GM04503 (cell line): ENCODE data around the gene PCDHGA1.

ENCODE experiments used
- DNase-seq: peaks from one replicate; pipeline ENCODE4 v3.0.0-alpha.2; 2012; ENCODE audit warnings: low read depth

The PCDHGA1 gene

DNA sequence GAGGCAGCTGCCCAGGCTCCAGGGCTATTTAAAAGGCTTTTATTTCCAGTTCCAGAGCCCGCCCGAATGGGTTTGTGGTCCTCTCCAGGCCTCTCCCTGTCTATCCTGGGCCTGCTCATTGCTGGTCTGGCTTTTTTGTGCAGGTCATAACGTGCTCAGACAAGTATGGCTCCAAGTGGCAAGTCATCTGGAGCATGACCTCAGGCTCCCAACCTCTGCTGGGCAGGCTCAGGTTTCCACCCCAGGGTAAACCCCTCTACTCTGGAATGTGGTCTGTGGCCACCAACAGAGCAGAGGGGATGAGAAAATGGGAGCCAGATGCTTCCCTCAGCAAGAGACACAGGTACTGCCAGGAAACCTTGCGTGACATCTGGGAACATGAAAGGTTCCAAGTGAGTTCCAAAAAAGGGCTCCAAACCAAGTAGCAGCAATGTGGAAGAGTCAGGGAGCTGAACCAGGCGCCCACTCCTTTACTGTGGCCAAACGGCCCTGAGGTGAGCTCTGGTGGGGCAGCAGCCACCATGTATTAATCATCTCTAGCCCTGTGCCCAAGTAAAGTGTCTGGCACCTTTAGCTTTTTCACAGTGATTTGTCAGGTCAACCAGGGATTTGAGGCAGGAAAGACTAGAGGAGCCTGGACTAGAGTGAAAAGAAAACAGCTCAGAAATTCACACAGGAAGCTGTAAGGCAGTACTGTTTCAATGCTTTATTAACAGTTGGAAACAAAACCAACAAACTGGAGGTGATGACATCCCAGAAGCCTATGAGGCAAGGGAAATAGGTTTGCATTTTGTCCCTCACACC is 184.2 kb downstream of the PCDHGA1 start:
- DNase-seq, result peak; percentile 68

- DNase-seq, result no peak
Measured at GRCh38 chr5:141515141-141515540, 184.8 kb downstream of the PCDHGA1 start.

GRCh38 chr5:141515946-141516671 is 185.8 kb downstream of the PCDHGA1 start:
- DNase-seq, result no peak

- no peak for DNase-seq
Measured at GRCh38 chr5:141516672-141517025, 186.3 kb downstream of the PCDHGA1 start.

DNA sequence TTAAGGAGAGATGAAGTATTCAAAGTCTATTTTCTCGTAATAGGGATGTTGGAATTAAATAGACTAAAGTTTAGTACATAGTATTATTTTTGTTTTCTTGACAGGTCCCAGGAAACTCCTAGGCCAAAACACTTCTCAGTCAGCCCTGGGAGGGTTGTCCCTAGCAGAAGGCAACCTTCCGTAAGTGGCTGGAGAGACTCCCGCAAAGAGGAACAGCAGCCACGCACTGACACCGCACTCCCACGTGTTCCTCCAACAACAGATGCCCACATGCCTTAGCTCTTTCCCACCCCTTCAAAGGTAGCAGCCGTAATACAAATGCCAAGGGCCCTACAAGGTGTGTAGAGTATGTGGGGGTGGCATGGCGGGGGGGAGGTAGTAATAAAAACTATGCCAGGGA is 187.0 kb downstream of the PCDHGA1 start:
- DNase-seq, result no peak

DNA sequence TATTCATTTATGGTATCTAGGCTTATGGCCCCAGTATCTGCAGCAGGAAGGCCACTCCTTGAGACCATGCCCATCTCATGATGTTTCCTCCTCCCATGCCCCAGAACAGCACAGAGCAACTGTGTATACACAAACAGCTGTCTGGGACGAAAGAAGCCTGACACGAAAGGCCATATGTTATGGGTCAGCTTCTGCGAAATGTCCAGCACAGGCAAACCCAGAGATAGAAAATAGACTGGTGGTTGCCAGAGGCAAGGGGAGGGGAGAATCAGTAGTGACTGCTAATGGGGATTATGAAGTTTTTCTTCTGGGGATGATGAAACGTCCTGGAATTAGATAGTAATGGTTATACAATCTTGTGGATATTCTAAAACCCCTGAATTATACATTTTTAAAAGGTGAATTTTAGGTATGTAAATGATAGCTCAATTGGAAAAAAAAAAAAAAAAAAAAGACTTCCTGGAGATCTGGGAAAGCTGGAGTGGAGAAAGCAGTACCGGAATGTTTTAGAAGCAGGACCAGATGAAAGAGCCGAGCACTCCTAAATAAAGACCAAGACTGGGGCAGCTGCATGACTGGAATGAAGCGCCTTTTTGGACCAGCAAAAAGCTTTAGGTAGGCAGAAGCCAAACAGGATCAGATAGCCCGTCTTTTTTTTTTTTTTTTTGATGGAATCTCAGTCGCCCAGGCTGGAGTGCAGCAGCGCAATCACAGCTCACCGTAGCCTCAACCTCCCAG is 187.7 kb downstream of the PCDHGA1 start:
- no peak for DNase-seq

DNA sequence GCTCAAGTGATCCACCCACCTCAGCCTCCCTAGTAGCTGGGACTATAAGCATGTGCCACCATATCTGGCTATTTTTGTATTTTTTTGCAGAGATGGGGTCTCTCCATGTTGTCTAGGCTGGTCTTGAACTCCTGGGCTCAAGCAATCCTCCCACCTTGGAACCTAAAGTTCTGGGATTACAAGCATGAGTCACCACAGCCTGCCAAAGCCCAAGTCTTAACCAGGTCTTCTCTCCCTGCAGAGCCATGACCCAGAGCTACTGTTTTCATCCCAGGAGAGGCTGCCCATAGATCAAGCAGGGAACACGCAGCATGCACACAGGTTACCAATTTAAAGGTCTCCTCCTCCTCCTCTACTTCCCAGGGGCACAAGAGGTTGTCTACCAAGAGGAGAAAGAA is 188.3 kb downstream of the PCDHGA1 start:
- DNase-seq, result no peak

- DNase-seq, result no peak
Measured at GRCh38 chr5:141519605-141520565, 189.6 kb downstream of the PCDHGA1 start.

DNA sequence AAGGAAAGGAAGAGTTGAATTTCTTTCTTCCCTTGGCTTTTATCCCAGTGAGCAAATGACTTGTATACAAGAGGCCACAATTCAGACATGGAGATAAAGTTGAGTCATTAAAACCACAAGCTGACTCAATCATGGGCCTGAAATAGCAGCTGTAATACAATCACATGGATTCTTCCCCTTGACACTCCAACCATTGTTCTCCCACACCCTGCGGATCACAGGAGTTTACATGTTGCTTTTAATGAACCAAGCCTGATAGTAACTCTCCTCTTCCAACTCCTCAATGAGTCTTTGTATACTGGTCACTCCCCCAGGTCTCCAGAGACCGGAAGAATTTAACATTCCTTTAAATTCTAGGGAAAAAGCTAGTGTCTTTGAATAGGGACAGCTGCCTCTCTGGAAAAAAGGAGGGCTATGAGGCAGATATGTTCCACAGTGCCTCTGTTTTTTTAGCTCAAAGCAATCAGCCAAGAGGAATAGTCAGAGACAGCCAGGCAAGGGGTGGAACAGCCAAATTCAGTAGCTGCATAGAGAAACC is 191.0 kb downstream of the PCDHGA1 start:
- DNase-seq, result peak; percentile 99

DNA sequence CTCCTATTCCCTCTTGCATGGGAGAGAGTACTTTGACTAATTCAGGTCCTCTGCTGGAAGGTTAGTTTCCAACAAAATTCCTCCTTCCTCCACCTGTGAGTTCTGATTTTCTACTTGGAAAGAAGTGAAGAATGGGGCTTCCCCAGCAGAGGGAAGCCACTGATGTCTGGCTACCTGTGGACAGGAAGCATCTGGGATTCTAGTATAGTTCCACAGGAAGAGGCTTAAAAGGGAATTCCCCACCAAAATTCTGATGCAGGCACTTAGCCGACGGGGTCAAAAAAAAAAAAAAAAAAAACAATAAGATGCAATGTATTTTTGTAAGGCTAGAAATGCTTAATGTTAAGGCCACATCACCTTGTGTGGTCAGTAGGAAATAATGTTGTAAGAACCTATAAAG is 192.0 kb downstream of the PCDHGA1 start:
- DNase-seq, result no peak

GRCh38 chr5:141523991-141524390 is 193.7 kb downstream of the PCDHGA1 start:
- DNase-seq, result no peak

DNA sequence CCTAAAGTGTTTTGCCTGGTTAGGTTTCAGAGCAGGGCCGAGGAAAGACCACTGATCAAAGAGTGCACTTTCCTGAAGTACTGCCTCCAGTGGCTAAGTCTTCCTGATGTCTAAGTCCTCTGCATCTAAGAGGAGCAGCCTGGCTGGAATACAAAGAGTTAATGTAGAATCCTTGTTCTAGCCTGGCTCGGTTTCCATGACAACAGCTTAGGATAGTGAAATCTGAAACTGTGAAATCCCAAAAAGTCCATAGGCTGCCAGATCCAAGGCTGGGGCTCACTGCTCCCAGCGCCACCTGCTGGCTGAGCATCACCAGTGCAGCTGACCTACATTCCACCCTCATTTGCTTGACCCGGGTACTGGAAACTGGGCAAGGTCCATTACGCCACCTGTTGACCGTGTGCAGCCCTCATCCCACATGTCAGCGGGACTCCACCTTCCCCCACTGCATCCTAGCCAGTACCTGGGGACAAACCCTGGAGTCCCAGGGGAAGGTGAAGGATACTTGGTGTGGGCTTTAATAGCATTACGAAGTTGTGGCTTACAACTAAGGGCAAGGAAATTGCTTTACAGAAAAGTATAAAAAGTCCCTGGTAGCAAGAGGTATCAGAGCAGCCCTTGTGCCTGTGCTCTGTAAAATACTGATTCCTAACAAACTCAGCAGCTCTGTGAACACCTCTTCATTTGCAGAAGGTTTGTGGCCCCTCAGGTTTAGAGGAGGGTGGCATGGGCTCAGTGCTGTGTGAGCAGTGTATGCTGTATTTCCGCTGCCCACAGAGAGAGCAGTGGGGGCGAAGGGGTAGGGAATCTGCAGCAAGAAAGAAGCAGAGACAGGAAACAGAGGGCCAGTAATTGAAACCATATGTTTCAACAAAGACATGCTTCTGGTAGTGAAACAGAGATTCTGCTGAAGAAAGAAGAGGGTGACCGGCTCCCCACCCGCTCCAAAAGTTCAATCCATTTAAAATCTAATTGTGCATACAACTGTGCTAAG is 194.6 kb downstream of the PCDHGA1 start:
- peak; percentile 88 for DNase-seq

DNA sequence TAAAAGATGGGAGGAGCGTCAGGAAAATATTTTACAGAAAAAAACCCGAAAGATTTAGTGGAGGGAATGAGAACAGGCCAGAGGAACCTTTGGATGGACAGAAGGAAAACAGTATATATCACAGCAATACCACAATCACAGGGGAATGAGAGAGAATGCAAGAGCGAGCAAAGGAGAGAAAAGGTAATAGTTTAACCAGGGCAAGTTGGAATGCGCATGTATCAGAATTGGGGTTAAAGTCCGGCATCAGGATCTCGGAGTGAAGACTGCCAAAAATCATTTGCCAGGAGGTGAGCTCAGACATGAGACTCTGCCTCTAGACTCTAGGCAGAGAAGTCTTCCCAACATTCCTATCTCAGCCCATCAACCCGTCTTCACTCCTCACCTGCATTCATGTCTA is 195.3 kb downstream of the PCDHGA1 start:
- no peak for DNase-seq

DNA sequence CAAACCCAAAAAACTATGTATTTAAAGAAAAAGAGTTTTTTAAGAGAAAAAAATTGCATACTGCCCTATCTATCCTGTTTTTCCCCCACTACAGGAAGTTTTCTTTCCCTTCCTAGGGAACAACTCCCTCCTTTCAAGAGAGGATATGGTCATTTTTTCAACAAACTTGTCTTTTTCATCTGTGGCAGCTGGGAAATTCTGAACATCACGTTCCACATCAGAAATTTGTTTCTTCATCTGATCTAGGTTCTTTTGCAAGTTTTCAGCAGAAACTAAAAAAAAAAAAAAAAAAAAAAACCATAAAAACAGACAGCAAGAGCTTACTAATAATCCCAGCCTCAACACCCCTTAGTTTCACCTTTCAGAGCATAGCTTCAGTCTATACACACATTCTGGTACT is 197.1 kb downstream of the PCDHGA1 start:
- DNase-seq, result no peak

DNA sequence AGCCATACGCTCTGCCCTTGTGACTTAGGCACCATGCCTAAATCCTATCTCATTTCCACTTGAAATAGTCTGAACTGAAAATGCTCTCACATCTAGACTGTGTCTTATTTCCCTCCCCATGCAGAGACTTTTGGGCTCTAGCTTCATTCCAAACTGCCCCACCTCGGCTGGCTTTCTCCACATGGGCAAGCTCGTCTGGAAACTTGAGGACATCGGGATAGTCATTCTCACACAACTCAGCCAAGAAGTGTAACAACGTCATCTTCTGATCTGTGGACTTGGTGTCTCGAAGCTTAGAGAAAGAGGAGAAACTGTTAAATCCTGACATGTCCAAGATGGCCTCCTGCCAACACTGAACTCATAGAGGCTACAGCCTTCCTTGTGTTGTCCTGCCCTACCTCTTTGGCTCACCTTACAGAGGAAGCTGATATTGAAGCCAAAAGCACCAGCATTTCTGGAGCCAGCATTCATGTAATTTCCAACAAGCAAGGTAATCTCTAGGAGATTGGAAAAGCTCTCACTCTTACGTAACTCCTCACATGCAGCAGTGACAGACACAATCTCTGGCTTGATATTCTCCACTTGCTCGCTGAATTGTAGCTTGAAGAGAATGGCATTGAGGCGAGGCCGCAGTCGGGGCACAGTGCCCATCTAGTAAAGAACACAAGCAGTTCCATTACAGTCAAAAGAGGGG is 198.1 kb downstream of the PCDHGA1 start:
- DNase-seq, result no peak

- DNase-seq, result no peak
Measured at GRCh38 chr5:141529002-141529401, 198.7 kb downstream of the PCDHGA1 start.

DNA sequence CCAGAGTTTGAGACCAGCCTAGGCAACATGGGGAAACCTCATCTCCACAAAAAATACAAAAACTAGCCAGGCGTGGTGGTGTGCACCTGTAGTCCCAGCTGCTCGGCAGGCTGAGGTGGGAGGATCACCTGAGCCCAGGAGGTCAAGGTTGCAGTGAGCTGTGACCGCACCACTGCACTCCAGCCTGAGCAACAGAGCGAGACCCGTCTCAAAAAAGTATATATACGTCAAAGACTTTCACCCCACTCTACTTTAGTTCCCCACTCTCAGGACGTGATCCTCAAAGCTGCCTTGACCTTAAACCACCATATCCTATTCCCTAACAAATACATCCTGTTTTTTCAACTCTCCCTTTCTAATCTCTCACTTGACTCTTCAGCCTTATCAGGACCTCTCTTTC is 199.6 kb downstream of the PCDHGA1 start:
- no peak for DNase-seq

GRCh38 chr5:141532726-141533125 is 202.4 kb downstream of the PCDHGA1 start:
- no peak for DNase-seq

- DNase-seq, result no peak
Measured at GRCh38 chr5:141533897-141534296, 203.6 kb downstream of the PCDHGA1 start.
